Calu3 (cell line): ENCODE results near the gene PPARA. TPM values are rescaled to one million over a fixed set of nuclear protein-coding genes. Genes with fewer than 3 reads are reported as not detected.

Experiments used
- BruUV-seq: library from RNA; stranded (reverse); fragments of 400-500 nt; replicated peaks from 2 replicates; lab custom pipeline; 2021; lab: Mats Ljungman, UMichigan
- CTCF ChIA-PET: fragments of 300-600 bp; sonication (Branson Sonifier 250); formaldehyde crosslinking; loops from one replicate; lab custom pipeline; 2022; ENCODE audit warnings: antibody characterized with exemption; lab: Charles Lee
- DNase-seq: peaks from one replicate; pipeline ENCODE4 v3.0.0; 2022
- H3K27ac Mint-ChIP-seq: one replicate; pipeline ENCODE4 v1.8.0; 2022; ENCODE audit warnings: mixed read lengths; ENCODE audit not compliant: unreplicated experiment
- H3K27me3 Mint-ChIP-seq: one replicate; pipeline ENCODE4 v1.8.0; 2022; ENCODE audit warnings: mixed read lengths; ENCODE audit not compliant: unreplicated experiment
- H3K36me3 Mint-ChIP-seq: one replicate; pipeline ENCODE4 v1.8.0; 2022; ENCODE audit warnings: mild to moderate bottlenecking, moderate library complexity, mixed read lengths; ENCODE audit not compliant: insufficient read depth, unreplicated experiment
- H3K4me1 Mint-ChIP-seq: one replicate; pipeline ENCODE4 v1.8.0; 2022; ENCODE audit warnings: mild to moderate bottlenecking, low read depth, mixed read lengths; ENCODE audit not compliant: unreplicated experiment
- H3K4me3 Mint-ChIP-seq: one replicate; pipeline ENCODE4 v1.8.0; 2022; ENCODE audit warnings: mild to moderate bottlenecking, low read depth, moderate library complexity, mixed read lengths; ENCODE audit not compliant: unreplicated experiment
- H3K9me3 Mint-ChIP-seq: one replicate; pipeline ENCODE4 v1.8.0; 2022; ENCODE audit warnings: low read depth, mixed read lengths; ENCODE audit not compliant: unreplicated experiment
- CTCF ChIP-seq: fragments of 200-600 bp; IDR thresholded peaks from one replicate; pipeline ENCODE4 v1.8.0; 2022; ENCODE audit warnings: antibody characterized with exemption; ENCODE audit not compliant: unreplicated experiment
- intact Hi-C: fragments of 100-400 bp; cut with micrococcal nuclease; formaldehyde crosslinking; loops from one replicate; pipeline ENCODE4 v1.10.0; 2022; ENCODE audit not compliant: unreplicated experiment
- total RNA-seq: library from RNA; stranded (reverse); gene quantifications from 2 replicates; pipeline ENCODE4 v1.2.3, GENCODE V29; 2022

Gene PPARA
- total RNA-seq, 1 experiment from 2014 or later = 22.7 TPM

DNA sequence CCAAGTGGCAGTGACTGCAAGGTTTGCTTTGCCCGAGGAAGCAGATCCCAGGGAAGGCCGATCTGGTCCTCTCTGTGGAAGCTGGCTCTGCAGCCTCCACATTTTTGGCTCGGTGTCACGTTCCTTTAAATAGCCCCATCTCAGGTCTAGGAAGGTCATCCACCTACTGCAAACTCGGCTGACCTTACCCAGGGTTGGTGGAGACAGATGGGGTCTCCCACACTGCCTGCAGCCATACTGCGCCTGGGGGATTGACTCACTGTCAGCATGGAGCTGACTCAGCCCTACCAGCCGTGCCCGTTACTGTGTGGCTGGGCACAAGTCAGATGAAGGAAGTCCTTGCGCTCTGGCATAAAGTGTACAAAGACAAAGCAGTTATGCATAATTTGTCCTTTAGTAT, 82.9 kb downstream of the PPARA start:
- no TSS peak for BruUV-seq
- H3K36me3 Mint-ChIP-seq = no peaks in the 10 kb centered on the region
- DNase-seq = no peak
- no peaks in the 10 kb centered on the region for H3K27me3 Mint-ChIP-seq
- CTCF ChIA-PET = no interaction called here
- no peak for TF ChIP-seq CTCF
- H3K4me1 Mint-ChIP-seq = no peaks in the 10 kb centered on the region
- no peak overlapping the region for H3K27ac Mint-ChIP-seq
- H3K4me3 Mint-ChIP-seq = no peak overlapping the region
- H3K9me3 Mint-ChIP-seq = no peaks in the 10 kb centered on the region
- intact Hi-C loops = no loop called here

- H3K4me1 Mint-ChIP-seq = no peaks in the 10 kb centered on the region
- intact Hi-C loops = no loop called here
- CTCF ChIA-PET = interaction anchor here (0.7 kb wide), 1 partner anchor 87 kb away, joined by 3 read pairs; no protein-coding TSS in a partner anchor
- H3K9me3 Mint-ChIP-seq = no peaks in the 10 kb centered on the region
- TF ChIP-seq CTCF = no peak
- H3K27me3 Mint-ChIP-seq = no peaks in the 10 kb centered on the region
- no TSS peak for BruUV-seq
- no peaks in the 10 kb centered on the region for H3K36me3 Mint-ChIP-seq
- no peak for DNase-seq
- H3K4me3 Mint-ChIP-seq = no peak overlapping the region
- no peak overlapping the region for H3K27ac Mint-ChIP-seq
Measured at GRCh38 chr22:46234969-46235368, 84.6 kb downstream of the PPARA start.

- Mint-ChIP-seq H3K9me3 (no peaks in the 10 kb centered on the region), H3K27me3 (no peaks in the 10 kb centered on the region), H3K27ac (no peak overlapping the region), H3K36me3 (no peaks in the 10 kb centered on the region), H3K4me3 (no peak overlapping the region), H3K4me1 (no peaks in the 10 kb centered on the region)
- intact Hi-C loops = no loop called here
- TF ChIP-seq CTCF = no peak
- no TSS peak for BruUV-seq
- DNase-seq = no peak
- CTCF ChIA-PET = no interaction called here
Measured at GRCh38 chr22:46237453-46238124, 87.3 kb downstream of the PPARA start.

DNA sequence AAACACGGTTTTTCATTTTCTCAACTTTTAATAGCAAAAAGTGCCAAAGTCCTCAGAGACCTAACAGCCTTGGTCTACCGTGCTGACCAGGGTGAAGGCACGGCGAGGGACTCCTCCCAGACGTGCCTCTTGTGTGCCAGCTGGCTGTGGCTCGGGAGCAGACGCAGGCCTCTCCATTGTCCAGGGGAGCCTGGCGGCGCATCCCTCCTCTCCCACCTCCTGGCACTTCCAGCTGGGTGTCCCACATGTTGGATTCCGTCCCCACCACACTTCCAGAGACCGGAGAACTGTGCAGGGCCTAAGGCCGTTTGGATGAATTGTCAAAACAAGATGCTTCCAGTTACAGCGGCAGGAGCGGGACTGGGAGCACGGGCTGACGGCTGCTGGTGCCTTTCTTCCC, 88.2 kb downstream of the PPARA start:
- Mint-ChIP-seq H3K27ac (no peak overlapping the region), H3K36me3 (no peaks in the 10 kb centered on the region), H3K27me3 (no peaks in the 10 kb centered on the region), H3K4me3 (no peak overlapping the region), H3K9me3 (no peaks in the 10 kb centered on the region), H3K4me1 (no peaks in the 10 kb centered on the region)
- CTCF ChIA-PET = no interaction called here
- no peak for DNase-seq
- no TSS peak for BruUV-seq
- TF ChIP-seq CTCF = no peak
- intact Hi-C loops = no loop called here
